B cell (primary cell): ENCODE measurements around the gene RSPO3. TPM values are rescaled to one million over a fixed set of nuclear protein-coding genes. Genes with fewer than 3 reads are reported as not detected.

Experiments
- ATAC-seq: fragments of 200-7000 bp; cut with Tn5 transposase; one replicate; pipeline ENCODE4 v1.10.0; 2021; ENCODE audit warnings: low read depth, mild to moderate bottlenecking, moderate number of reproducible peaks, moderate library complexity
- CTCF ChIA-PET: fragments of 350-600 bp; sonication (Branson Sonifier 250); formaldehyde crosslinking; loops from one replicate; lab custom pipeline; 2021; ENCODE audit warnings: antibody characterized with exemption, inconsistent platforms; lab: Charles Lee
- POLR2A ChIA-PET: fragments of 350-600 bp; sonication (Branson Sonifier 250); formaldehyde crosslinking; loops from one replicate; lab custom pipeline; 2021; ENCODE audit warnings: antibody characterized with exemption; lab: Charles Lee
- DNase-seq: peaks from one replicate; pipeline ENCODE4 v3.0.0; 2013
- H2AFZ ChIP-seq: 2 replicates; pipeline ENCODE4 v1.6.1; 2012; ENCODE audit warnings: mild to moderate bottlenecking, low read depth, low read length; ENCODE audit not compliant: insufficient read depth, poor library complexity, severe bottlenecking
- H3K27ac ChIP-seq, 2 donors: 1 replicate in 1 of 2; 2 replicates in 1 of 2; pipeline ENCODE4 v1.5.1; 2012 to 2013; ENCODE audit warnings: low read length in 2 of 2, mild to moderate bottlenecking in 2 of 2, moderate library complexity in 1 of 2
- H3K27me3 ChIP-seq, 4 experiments: fragments of 200-600 bp in 1 of 4; sonication (generic) in 1 of 4; replicated peaks in 1 of 4; 1 replicate in 2 of 4; 2 replicates in 2 of 4; pipeline versions ENCODE4 v1.6.1 to v1.7.0; 2013 to 2016; ENCODE audit warnings: low read length in 3 of 4, mild to moderate bottlenecking in 2 of 4, mixed read lengths in 1 of 4, moderate library complexity in 1 of 4; ENCODE audit not compliant: insufficient read depth in 4 of 4, control insufficient read depth in 3 of 4; ENCODE audit errors: control extremely low read depth in 1 of 4
- H3K36me3 ChIP-seq, 2 experiments: replicated peaks in 1 of 2; 1 replicate in 1 of 2; 2 replicates in 1 of 2; pipeline versions ENCODE4 v1.6.1 to v1.7.1; 2013; ENCODE audit warnings: low read length in 1 of 2; ENCODE audit not compliant: insufficient read depth in 2 of 2, control insufficient read depth in 1 of 2; ENCODE audit errors: control extremely low read depth in 1 of 2, extremely low read depth in 1 of 2
- H3K4me1 ChIP-seq, 2 donors: fragments of 200-600 bp in 1 of 2; sonication (generic) in 1 of 2; 1 replicate in 1 of 2; 2 replicates in 1 of 2; pipeline versions ENCODE4 v1.5.1 to v1.6.1; 2013 to 2017; ENCODE audit warnings: low read length in 2 of 2; ENCODE audit not compliant: control insufficient read depth in 2 of 2, insufficient read depth in 2 of 2
- H3K4me2 ChIP-seq: replicated peaks from 2 replicates; pipeline ENCODE3; 2012; ENCODE audit warnings: mild to moderate bottlenecking, low read depth, low read length; ENCODE audit not compliant: poor library complexity, severe bottlenecking
- H3K4me3 ChIP-seq, 5 experiments: fragments of 200-600 bp in 1 of 5; sonication (generic) in 1 of 5; 1 replicate in 3 of 5; 2 replicates in 2 of 5; pipeline versions ENCODE4 v1.5.1 to v1.7.0; 2011 to 2016; ENCODE audit warnings: low read length in 4 of 5, mild to moderate bottlenecking in 4 of 5, low read depth in 2 of 5, control low read depth in 1 of 5, moderate library complexity in 1 of 5; ENCODE audit not compliant: insufficient read depth in 1 of 5; ENCODE audit errors: control extremely low read depth in 1 of 5, extremely low read depth in 1 of 5
- H3K79me2 ChIP-seq: fragments of 200-600 bp; sonication (generic); one replicate; pipeline ENCODE4 v1.6.0; 2016; ENCODE audit warnings: low read length; ENCODE audit not compliant: control insufficient read depth, insufficient read depth
- H3K9ac ChIP-seq: fragments of 200-600 bp; sonication (generic); 2 replicates; pipeline ENCODE4 v1.6.1; 2017; ENCODE audit warnings: mild to moderate bottlenecking, low read length, moderate library complexity
- H3K9me3 ChIP-seq, 3 donors: one replicate each; pipeline versions ENCODE4 v1.6.1 to v1.7.1; 2013; ENCODE audit warnings: low read length in 2 of 3; ENCODE audit not compliant: control insufficient read depth in 2 of 3, insufficient read depth in 1 of 3; ENCODE audit errors: control extremely low read depth in 1 of 3
- H4K20me1 ChIP-seq: 2 replicates; pipeline ENCODE4 v1.6.0; 2012; ENCODE audit warnings: mild to moderate bottlenecking, low read length; ENCODE audit not compliant: insufficient read depth, control insufficient read depth, poor library complexity, severe bottlenecking
- H3K27ac Mint-ChIP-seq: one replicate; pipeline ENCODE4 v1.8.0; 2021; ENCODE audit warnings: mixed read lengths
- H3K27me3 Mint-ChIP-seq: one replicate; pipeline ENCODE4 v1.8.0; 2021; ENCODE audit warnings: mixed read lengths
- H3K4me1 Mint-ChIP-seq: one replicate; pipeline ENCODE4 v1.8.0; 2021; ENCODE audit warnings: mixed read lengths
- H3K4me3 Mint-ChIP-seq: one replicate; pipeline ENCODE4 v1.8.0; 2021; ENCODE audit warnings: mixed read lengths
- H3K9me3 Mint-ChIP-seq: one replicate; pipeline ENCODE4 v1.8.0; 2022; ENCODE audit warnings: mixed read lengths; ENCODE audit not compliant: insufficient read depth
- EZH2 ChIP-seq: IDR thresholded peaks from 2 replicates; pipeline ENCODE4 v1.6.1; 2012; ENCODE audit warnings: borderline replicate concordance, low read depth, mild to moderate bottlenecking, moderate library complexity, low read length; ENCODE audit not compliant: insufficient read depth, poor library complexity, severe bottlenecking
- WGBS: methylation state at CpG from one replicate; pipeline ENCODE4 v1.1.5; 2013; ENCODE audit warnings: missing lambda C conversion rate; ENCODE audit not compliant: insufficient coverage; 5-methylcytosine and 5-hydroxymethylcytosine counted together
- intact Hi-C: fragments of 100-400 bp; cut with micrococcal nuclease; formaldehyde crosslinking; loops from one replicate; pipeline ENCODE4 v1.10.0; 2022
- polyA plus RNA-seq: library from polyadenylated mRNA; depleted of rRNA; stranded (reverse); fragments of >200 nt; gene quantifications from 2 replicates; pipeline ENCODE4 v1.2.3, GENCODE V29; 2012
- total RNA-seq, 2 donors: library from RNA; stranded (reverse); fragments of 120-200 nt in 1 of 2; gene quantifications; 1 replicate in 1 of 2; 2 replicates in 1 of 2; pipeline versions ENCODE4 v1.2.3 to v1.2.4, GENCODE V29; 2013 to 2022
- TF ChIP-seq, protein P1 (sequence below): fragments of 200-600 bp; IDR thresholded peaks from one replicate; pipeline ENCODE4 v1.8.0; 2022; ENCODE audit warnings: antibody characterized with exemption, mild to moderate bottlenecking

Gene RSPO3
- total and polyA plus RNA-seq, 2 donors (not counting 1 experiment from before 2014, with no cell fraction given), result not detected

DNA sequence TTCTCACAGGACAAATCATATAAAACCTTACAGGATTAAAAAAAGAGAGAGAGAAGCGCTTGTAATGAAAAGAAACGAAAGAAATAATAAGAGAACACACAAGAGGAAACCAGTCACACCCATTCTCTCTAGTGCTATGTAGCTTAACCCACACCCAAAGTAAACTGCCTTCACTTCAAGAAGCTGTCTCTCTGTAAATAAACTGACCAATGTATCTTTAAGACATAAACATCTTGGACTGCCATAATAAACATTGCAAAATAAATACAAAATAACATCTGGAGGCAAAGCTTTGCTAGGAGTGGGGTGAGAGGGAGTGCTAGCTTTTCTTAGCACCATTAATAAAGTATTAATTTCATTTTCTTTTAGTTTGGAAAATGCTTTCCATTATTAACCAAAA, 86.6 kb downstream of the RSPO3 start:
- CTCF ChIA-PET, result no interaction called here

DNA sequence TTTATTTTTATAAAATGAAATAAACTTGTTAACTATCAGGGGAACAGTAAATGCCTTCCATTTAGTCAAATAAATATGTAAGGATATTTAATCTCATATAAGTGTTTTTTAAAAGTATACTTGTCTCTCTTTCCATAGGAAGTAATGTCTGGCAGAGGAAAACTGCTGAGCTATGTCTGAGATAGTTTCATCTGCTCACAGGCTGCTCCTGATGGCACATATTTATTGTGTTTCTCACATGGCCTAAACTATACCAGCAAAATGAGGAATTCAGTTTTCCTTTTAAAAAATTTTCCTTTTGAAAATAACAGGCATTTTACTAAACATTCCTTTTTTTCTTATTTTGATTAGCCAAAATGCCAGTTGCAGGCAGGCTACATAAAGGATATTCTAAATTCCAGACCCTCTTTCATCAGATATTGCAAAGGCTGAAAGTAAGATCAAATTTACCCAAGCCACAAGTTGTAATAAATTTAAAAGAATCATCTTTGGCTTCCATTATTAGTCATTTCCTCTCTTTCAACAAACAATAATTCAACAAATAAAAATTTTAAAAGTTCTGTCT, 88.1 kb downstream of the RSPO3 start:
- no peaks in the 10 kb centered on the region for H3K79me2 ChIP-seq
- no peaks in the 10 kb centered on the region for H4K20me1 ChIP-seq
- Mint-ChIP-seq H3K4me1 (no peaks in the 10 kb centered on the region), H3K27me3 (peaks cover 33% of the 10 kb centered on the region), H3K9me3 (no peaks in the 10 kb centered on the region), H3K4me3 (no peak overlapping the region), H3K27ac (no peak overlapping the region)
- H3K4me1 ChIP-seq, result no peaks in the 10 kb centered on the region
- no peak overlapping the region for H3K9ac ChIP-seq
- peaks cover 0 to 13% (median 0%) of the 10 kb centered on the region in 4 experiments for H3K27me3 ChIP-seq
- H3K4me3 ChIP-seq, result no peak overlapping the region
- no peaks in the 10 kb centered on the region for H3K9me3 ChIP-seq
- no peak overlapping the region for H3K4me2 ChIP-seq
- TF ChIP-seq, protein P1, sequence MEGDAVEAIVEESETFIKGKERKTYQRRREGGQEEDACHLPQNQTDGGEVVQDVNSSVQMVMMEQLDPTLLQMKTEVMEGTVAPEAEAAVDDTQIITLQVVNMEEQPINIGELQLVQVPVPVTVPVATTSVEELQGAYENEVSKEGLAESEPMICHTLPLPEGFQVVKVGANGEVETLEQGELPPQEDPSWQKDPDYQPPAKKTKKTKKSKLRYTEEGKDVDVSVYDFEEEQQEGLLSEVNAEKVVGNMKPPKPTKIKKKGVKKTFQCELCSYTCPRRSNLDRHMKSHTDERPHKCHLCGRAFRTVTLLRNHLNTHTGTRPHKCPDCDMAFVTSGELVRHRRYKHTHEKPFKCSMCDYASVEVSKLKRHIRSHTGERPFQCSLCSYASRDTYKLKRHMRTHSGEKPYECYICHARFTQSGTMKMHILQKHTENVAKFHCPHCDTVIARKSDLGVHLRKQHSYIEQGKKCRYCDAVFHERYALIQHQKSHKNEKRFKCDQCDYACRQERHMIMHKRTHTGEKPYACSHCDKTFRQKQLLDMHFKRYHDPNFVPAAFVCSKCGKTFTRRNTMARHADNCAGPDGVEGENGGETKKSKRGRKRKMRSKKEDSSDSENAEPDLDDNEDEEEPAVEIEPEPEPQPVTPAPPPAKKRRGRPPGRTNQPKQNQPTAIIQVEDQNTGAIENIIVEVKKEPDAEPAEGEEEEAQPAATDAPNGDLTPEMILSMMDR, result no peak
- TF ChIP-seq EZH2, result no peak
- no peaks in the 10 kb centered on the region for H3K36me3 ChIP-seq
- ATAC-seq (no peak), DNase-seq (no peak)
- POLR2A ChIA-PET, result no interaction called here
- H3K27ac ChIP-seq, result no peak overlapping the region
- intact Hi-C loops, result no loop called here
- CTCF ChIA-PET, result no interaction called here
- H2AFZ ChIP-seq, result no peak overlapping the region

More for the DNA sequence above, 86.6 kb downstream of the RSPO3 start:
- H3K79me2 ChIP-seq, result no peaks in the 10 kb centered on the region
- Mint-ChIP-seq H3K9me3 (no peaks in the 10 kb centered on the region), H3K4me3 (no peak overlapping the region), H3K27ac (no peak overlapping the region), H3K27me3 (peaks cover 29% of the 10 kb centered on the region), H3K4me1 (no peaks in the 10 kb centered on the region)
- no peaks in the 10 kb centered on the region for H3K4me1 ChIP-seq
- H3K9ac ChIP-seq, result no peak overlapping the region
- no CpG with 5 or more reads among the region's 2 CpGs for WGBS
- H4K20me1 ChIP-seq, result no peaks in the 10 kb centered on the region
- H2AFZ ChIP-seq, result no peak overlapping the region
- H3K36me3 ChIP-seq, result no peaks in the 10 kb centered on the region
- H3K4me2 ChIP-seq, result no peak overlapping the region
- intact Hi-C loops, result no loop called here
- H3K4me3 ChIP-seq, result no peak overlapping the region
- no peak for DNase-seq
- H3K9me3 ChIP-seq, result no peaks in the 10 kb centered on the region
- H3K27ac ChIP-seq, result no peak overlapping the region
- POLR2A ChIA-PET, result no interaction called here
- ATAC-seq, result no peak
- no peak for TF ChIP-seq EZH2
- TF ChIP-seq, protein P1, result no peak
- peaks cover 0 to 13% (median 0%) of the 10 kb centered on the region in 4 experiments for H3K27me3 ChIP-seq
